HCT116 (cell line): ENCODE data around the gene APPBP2. TPM values are rescaled to one million over a fixed set of nuclear protein-coding genes. Genes with fewer than 3 reads are reported as not detected.

Experiments used
- ATAC-seq: fragments of 200-7000 bp; cut with Tn5 transposase; 2 replicates; pipeline ENCODE4 v1.9.1; 2020; ENCODE audit warnings: mild to moderate bottlenecking, moderate library complexity
- BruUV-seq: library from RNA; stranded (reverse); fragments of 400-500 nt; replicated peaks from 2 replicates; lab custom pipeline; 2021; lab: Mats Ljungman, UMichigan
- CTCF ChIA-PET: fragments of 300-600 bp; sonication (Branson Sonifier 250); formaldehyde crosslinking; loops from one replicate; lab custom pipeline; 2021; ENCODE audit warnings: antibody characterized with exemption; lab: Charles Lee
- POLR2A ChIA-PET: fragments of 300-600, 350-600 bp; sonication (Branson Sonifier 250); formaldehyde crosslinking; loops from one replicate; lab custom pipeline; 2021; ENCODE audit warnings: antibody characterized with exemption; lab: Charles Lee
- RAD21 ChIA-PET, 2 experiments: fragments of 300-600 bp; sonication (Branson Sonifier 250); formaldehyde crosslinking; loops; one replicate each; lab custom pipeline; 2023; ENCODE audit warnings: low total read pairs in 2 of 2; ENCODE audit not compliant: uncharacterized antibody in 2 of 2, unreplicated experiment in 2 of 2, low non-redundant PET in 1 of 2; lab: Charles Lee
- DNase-seq: peaks from one replicate; pipeline ENCODE4 v3.0.0-alpha.2; 2010; ENCODE audit warnings: low read depth, low spot score
- H2AFZ ChIP-seq: fragments of 200-600 bp; shearing (Covaris generic), sonication (generic); 2 replicates; pipeline ENCODE4 v1.6.1; 2017; ENCODE audit warnings: low read depth, mixed run types, mixed read lengths, antibody characterized with exemption, low read length; ENCODE audit not compliant: poor library complexity, severe bottlenecking
- H3K27ac ChIP-seq: 2 replicates; pipeline ENCODE4 v1.5.1; 2012; ENCODE audit warnings: low read depth, low read length
- H3K27me3 ChIP-seq: fragments of 200-600 bp; sonication (generic); 2 replicates; pipeline ENCODE4 v1.6.1; 2016; ENCODE audit warnings: mixed run types, low read length, mixed read lengths; ENCODE audit not compliant: insufficient read depth
- H3K36me3 ChIP-seq, 2 experiments: fragments of 200-500 bp in 1 of 2; fragments of 200-600 bp in 1 of 2; sonication (Bioruptor generic) in 1 of 2; sonication (generic) in 1 of 2; 2 replicates each; pipeline versions ENCODE4 v1.5.1 to v1.6.1; 2014 to 2016; ENCODE audit warnings: low read length in 2 of 2, inconsistent platforms in 1 of 2, mixed read lengths in 1 of 2, mixed run types in 1 of 2; ENCODE audit not compliant: insufficient read depth in 2 of 2, control insufficient read depth in 1 of 2
- H3K4me1 ChIP-seq, 2 experiments: fragments of 200-600 bp in 1 of 2; sonication (generic) in 1 of 2; 2 replicates each; pipeline versions ENCODE4 v1.5.1 to v1.6.1; 2012 to 2017; ENCODE audit warnings: low read length in 2 of 2, inconsistent platforms in 1 of 2, mild to moderate bottlenecking in 1 of 2, mixed read lengths in 1 of 2, mixed run types in 1 of 2, moderate library complexity in 1 of 2; ENCODE audit not compliant: insufficient read depth in 2 of 2, control insufficient read depth in 1 of 2
- H3K4me2 ChIP-seq: fragments of 200-600 bp; sonication (generic); 2 replicates; pipeline ENCODE4 v1.6.1; 2017; ENCODE audit warnings: mixed run types, low read length, mixed read lengths
- H3K4me3 ChIP-seq, 2 experiments: fragments of 200-600 bp in 1 of 2; sonication (generic) in 1 of 2; replicated peaks in 1 of 2; 2 replicates each; pipeline ENCODE4 v1.5.1; 2011 to 2016; ENCODE audit warnings: low read length in 2 of 2, control low read depth in 1 of 2, low read depth in 1 of 2, mild to moderate bottlenecking in 1 of 2, mixed read lengths in 1 of 2, mixed run types in 1 of 2
- H3K79me2 ChIP-seq: fragments of 200-600 bp; sonication (generic); 2 replicates; pipeline ENCODE4 v1.6.1; 2017; ENCODE audit warnings: mild to moderate bottlenecking, mixed run types, low read length, moderate library complexity, mixed read lengths; ENCODE audit not compliant: insufficient read depth
- H3K9ac ChIP-seq: fragments of 200-600 bp; sonication (generic); 2 replicates; pipeline ENCODE4 v1.6.1; 2016; ENCODE audit warnings: low read length, mixed read lengths
- H3K9me2 ChIP-seq: fragments of 200-600 bp; sonication (generic), shearing (Covaris generic); 2 replicates; pipeline ENCODE4 v1.6.1; 2017; ENCODE audit warnings: mixed run types, mild to moderate bottlenecking, moderate library complexity; ENCODE audit not compliant: insufficient read depth
- H3K9me3 ChIP-seq, 2 experiments: fragments of 200-500 bp in 1 of 2; fragments of 200-600 bp in 1 of 2; sonication (Bioruptor generic) in 1 of 2; sonication (generic) in 1 of 2; 2 replicates each; pipeline ENCODE4 v1.6.1; 2014 to 2017; ENCODE audit warnings: low read length in 2 of 2, mixed read lengths in 2 of 2, inconsistent platforms in 1 of 2, low read depth in 1 of 2, mild to moderate bottlenecking in 1 of 2, mixed run types in 1 of 2, moderate library complexity in 1 of 2; ENCODE audit not compliant: control insufficient read depth in 1 of 2, insufficient read depth in 1 of 2
- H4K20me1 ChIP-seq: fragments of 200-600 bp; sonication (generic), shearing (Covaris generic); 2 replicates; pipeline ENCODE4 v1.6.1; 2017; ENCODE audit warnings: mixed run types, mild to moderate bottlenecking, moderate library complexity; ENCODE audit not compliant: insufficient read depth
- ELF1 ChIP-seq: IDR thresholded peaks from 2 replicates; pipeline ENCODE4 v1.6.1; 2012; ENCODE audit warnings: low read depth, borderline replicate concordance
- EZH2phosphoT487 ChIP-seq: fragments of 200-600 bp; IDR thresholded peaks from 2 replicates; pipeline ENCODE4 v1.6.1; 2018; ENCODE audit warnings: antibody characterized with exemption, borderline replicate concordance
- JUND ChIP-seq: IDR thresholded peaks from 2 replicates; pipeline ENCODE4 v1.6.1; 2012
- ZFX ChIP-seq: fragments of 450-650 bp; IDR thresholded peaks from 2 replicates; pipeline ENCODE4 v1.6.1; 2017
- ZNF274 ChIP-seq: fragments of 200-500 bp; sonication (Bioruptor generic); IDR thresholded peaks from 2 replicates; pipeline ENCODE4 v1.6.1; 2014; ENCODE audit warnings: mild to moderate bottlenecking, low read depth, low read length, inconsistent platforms
- intact Hi-C: fragments of 100-400 bp; cut with micrococcal nuclease; formaldehyde crosslinking; loops from 2 replicates; pipeline ENCODE4 v1.10.0; 2022
- total RNA-seq: library from RNA; stranded (reverse); gene quantifications from one replicate; pipeline ENCODE4 v1.2.1, GENCODE V29; 2021; ENCODE audit not compliant: unreplicated experiment
- TF ChIP-seq, protein P1 (sequence below): IDR thresholded peaks from 2 replicates; pipeline ENCODE4 v1.6.1; 2011; ENCODE audit warnings: mild to moderate bottlenecking, low read length, moderate library complexity; ENCODE audit not compliant: insufficient replicate concordance; ENCODE audit errors: extremely low read depth

Gene APPBP2
- total RNA-seq, 1 experiment from 2014 or later: 35.8 TPM

- TF ChIP-seq, protein P1, sequence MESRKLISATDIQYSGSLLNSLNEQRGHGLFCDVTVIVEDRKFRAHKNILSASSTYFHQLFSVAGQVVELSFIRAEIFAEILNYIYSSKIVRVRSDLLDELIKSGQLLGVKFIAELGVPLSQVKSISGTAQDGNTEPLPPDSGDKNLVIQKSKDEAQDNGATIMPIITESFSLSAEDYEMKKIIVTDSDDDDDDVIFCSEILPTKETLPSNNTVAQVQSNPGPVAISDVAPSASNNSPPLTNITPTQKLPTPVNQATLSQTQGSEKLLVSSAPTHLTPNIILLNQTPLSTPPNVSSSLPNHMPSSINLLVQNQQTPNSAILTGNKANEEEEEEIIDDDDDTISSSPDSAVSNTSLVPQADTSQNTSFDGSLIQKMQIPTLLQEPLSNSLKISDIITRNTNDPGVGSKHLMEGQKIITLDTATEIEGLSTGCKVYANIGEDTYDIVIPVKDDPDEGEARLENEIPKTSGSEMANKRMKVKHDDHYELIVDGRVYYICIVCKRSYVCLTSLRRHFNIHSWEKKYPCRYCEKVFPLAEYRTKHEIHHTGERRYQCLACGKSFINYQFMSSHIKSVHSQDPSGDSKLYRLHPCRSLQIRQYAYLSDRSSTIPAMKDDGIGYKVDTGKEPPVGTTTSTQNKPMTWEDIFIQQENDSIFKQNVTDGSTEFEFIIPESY: no peak
- TF ChIP-seq ZNF274 (no peak), ZFX (no peak), EZH2phosphoT487 (no peak)
- TF ChIP-seq, all 23 proteins: peak for 0
These were observed 124.2 kb downstream of the APPBP2 start (continued) for GRCh38 chr17:60401819-60402218.

GRCh38 chr17:60398227-60398959 is 127.6 kb downstream of the APPBP2 start:
- ChIA-PET POLR2A (interaction anchor here (0.6 kb wide), 1 partner anchor 561 kb away, joined by 3 read pairs; no protein-coding TSS in a partner anchor), CTCF (no interaction called here)
- H3K4me1 ChIP-seq: peaks cover 6 to 10% of the 10 kb centered on the region in 2 experiments; a peak in 3 of 4 replicates
- H3K36me3 ChIP-seq: no peaks in the 10 kb centered on the region
- no TSS peak for BruUV-seq
- TF ChIP-seq ELF1: 0 out of 2 replicates have a peak, but pooled peaks have one; percentile 8
- no peak for TF ChIP-seq JUND
- TF ChIP-seq, all 23 proteins: peak for 1
- Histone ChIP-seq H3K4me2 (no peak overlapping the region), H3K9me3 (no peaks in the 10 kb centered on the region), H2AFZ (no peak overlapping the region), H3K9ac (no peak overlapping the region), H3K79me2 (no peaks in the 10 kb centered on the region), H3K27ac (no peak overlapping the region), H4K20me1 (no peaks in the 10 kb centered on the region), H3K9me2 (no peaks in the 10 kb centered on the region), H3K27me3 (no peaks in the 10 kb centered on the region), H3K4me3 (no peak overlapping the region)
- RAD21 ChIA-PET: no interaction called here
- DNase-seq: no peak
- intact Hi-C loops: no loop called here
- ATAC-seq: no peak
